GM12872 (cell line): ENCODE results near the gene RAPGEF2.

Experiments
- TF ChIP-seq, protein P1 (sequence below): IDR thresholded peaks from 3 replicates; pipeline ENCODE4 v1.5.1; 2011; ENCODE audit warnings: low read depth, mild to moderate bottlenecking, low read length, moderate library complexity; ENCODE audit not compliant: insufficient read depth

Gene RAPGEF2

DNA sequence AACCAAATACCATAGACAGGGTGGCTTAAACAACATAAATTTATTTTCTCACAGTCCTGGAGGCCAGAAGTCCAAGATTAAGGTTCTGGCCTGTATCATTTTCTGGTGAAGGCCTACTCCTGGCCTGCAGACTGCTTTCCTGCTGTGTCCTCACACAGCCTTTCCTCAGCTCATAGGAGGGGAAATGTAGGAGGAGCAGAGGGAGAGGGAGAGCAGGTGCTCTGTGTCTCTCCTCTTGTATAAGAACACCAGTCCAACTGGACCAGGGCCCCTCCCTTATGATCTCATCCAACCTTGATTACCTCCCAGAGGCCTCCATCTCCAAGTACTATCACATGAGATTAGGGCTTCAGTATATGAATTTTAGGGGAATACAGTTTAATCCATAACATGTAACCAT is 34.3 kb downstream of the RAPGEF2 start:
- TF ChIP-seq, protein P1, sequence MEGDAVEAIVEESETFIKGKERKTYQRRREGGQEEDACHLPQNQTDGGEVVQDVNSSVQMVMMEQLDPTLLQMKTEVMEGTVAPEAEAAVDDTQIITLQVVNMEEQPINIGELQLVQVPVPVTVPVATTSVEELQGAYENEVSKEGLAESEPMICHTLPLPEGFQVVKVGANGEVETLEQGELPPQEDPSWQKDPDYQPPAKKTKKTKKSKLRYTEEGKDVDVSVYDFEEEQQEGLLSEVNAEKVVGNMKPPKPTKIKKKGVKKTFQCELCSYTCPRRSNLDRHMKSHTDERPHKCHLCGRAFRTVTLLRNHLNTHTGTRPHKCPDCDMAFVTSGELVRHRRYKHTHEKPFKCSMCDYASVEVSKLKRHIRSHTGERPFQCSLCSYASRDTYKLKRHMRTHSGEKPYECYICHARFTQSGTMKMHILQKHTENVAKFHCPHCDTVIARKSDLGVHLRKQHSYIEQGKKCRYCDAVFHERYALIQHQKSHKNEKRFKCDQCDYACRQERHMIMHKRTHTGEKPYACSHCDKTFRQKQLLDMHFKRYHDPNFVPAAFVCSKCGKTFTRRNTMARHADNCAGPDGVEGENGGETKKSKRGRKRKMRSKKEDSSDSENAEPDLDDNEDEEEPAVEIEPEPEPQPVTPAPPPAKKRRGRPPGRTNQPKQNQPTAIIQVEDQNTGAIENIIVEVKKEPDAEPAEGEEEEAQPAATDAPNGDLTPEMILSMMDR = no peak

- TF ChIP-seq, protein P1 = no peak
Measured at GRCh38 chr4:159138436-159138835, 35.6 kb downstream of the RAPGEF2 start.

DNA sequence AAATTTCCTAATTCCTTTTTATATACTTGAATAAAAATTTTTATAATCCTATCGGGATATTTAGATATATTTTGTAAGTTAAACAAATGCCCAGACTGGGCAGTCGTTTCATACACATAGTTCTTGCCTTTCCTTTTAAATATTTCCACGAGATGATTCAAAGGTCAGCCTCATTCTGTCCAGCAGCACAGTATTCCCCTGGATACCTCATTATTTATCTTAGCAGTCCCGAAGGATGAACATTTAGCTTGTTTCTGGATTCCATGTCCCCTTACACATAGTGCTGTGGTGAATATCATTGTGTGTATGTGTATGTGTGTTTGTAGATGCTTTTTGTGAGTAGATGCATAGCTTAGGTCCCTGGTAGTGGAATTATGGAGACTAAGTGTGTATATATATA is 38.3 kb downstream of the RAPGEF2 start:
- TF ChIP-seq, protein P1 = no peak

DNA sequence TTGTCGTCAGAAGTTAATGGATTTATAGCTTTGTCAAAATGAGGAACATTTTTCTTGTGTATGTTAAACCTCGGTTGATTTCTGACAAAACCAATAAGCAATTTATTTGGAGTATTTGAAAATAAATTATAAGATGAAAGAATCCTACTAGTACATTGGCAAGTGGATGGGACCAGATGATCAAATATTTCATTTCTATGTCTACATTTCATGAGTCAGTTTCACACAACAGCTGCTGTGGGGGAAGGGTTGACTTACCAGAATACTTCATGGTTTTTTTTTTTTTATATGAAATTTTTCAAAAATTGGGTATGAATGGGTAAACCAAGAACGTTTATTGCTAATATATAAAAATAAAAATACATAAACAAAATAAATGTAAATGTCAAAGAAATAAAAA is 39.4 kb downstream of the RAPGEF2 start:
- TF ChIP-seq, protein P1 = no peak

GRCh38 chr4:159142681-159143384 is 40.0 kb downstream of the RAPGEF2 start:
- TF ChIP-seq, protein P1 = no peak

GRCh38 chr4:159143687-159144086 is 40.8 kb downstream of the RAPGEF2 start:
- TF ChIP-seq, protein P1 = no peak

DNA sequence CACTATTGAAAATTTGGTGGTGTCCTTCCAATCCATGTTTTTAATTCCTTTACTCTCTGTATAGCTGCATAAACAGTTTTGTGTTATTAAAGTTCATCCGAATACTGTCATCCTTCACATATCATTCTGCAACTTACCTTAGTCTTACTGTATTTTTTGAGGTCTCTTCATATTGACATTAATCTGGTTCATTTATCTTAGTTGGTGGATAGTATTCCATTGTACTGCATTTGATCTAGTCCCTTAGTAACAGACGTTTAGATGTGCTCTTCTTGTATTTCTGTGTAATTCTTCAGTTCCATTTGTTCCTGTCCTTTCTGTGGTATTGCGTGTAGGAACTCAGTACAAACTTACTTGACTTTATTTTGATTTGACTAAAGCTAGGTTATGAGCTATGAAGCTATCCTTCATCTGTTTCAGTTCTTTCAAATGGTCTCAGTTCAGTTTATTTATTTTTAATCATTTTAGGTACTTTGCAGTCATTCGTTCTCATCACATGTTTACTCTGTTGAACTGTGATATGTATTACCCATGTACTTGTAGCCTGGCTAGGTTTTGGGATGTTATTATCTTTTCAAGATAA is 41.3 kb downstream of the RAPGEF2 start:
- TF ChIP-seq, protein P1 = no peak
